Measurements from ENCODE around the gene KIRREL3.
A peak's percentile ranks its signal among the peaks of the same experiment; 100 is the strongest.

Gene KIRREL3

GRCh38 chr11:126870021-126870420 lies 130.5 kb downstream of the KIRREL3 start:
- DNase-seq (ENCODE audit: low spot score) = no peak

GRCh38 chr11:126868741-126869140 lies 131.8 kb downstream of the KIRREL3 start:
- DNase-seq (ENCODE audit: low spot score) = no peak

- no peak for DNase-seq (ENCODE audit: low spot score)
Measured at GRCh38 chr11:126864934-126865333, 135.6 kb downstream of the KIRREL3 start.

- DNase-seq (ENCODE audit: low spot score) = no peak
Measured at GRCh38 chr11:126863294-126863997, 137.1 kb downstream of the KIRREL3 start.

GRCh38 chr11:126862664-126863243 lies 137.8 kb downstream of the KIRREL3 start:
- DNase-seq (ENCODE audit: low spot score) = no peak

- no peak for DNase-seq (ENCODE audit: low spot score)
Measured at GRCh38 chr11:126861796-126862459, 138.6 kb downstream of the KIRREL3 start.

- DNase-seq (ENCODE audit: low spot score) = no peak
Measured at GRCh38 chr11:126857860-126858808, 142.4 kb downstream of the KIRREL3 start.

GRCh38 chr11:126855536-126855935 lies 145.0 kb downstream of the KIRREL3 start:
- DNase-seq (ENCODE audit: low spot score) = no peak

GRCh38 chr11:126853732-126854131 lies 146.8 kb downstream of the KIRREL3 start:
- no peak for DNase-seq (ENCODE audit: low spot score)

- DNase-seq (ENCODE audit: low spot score) = no peak
Measured at GRCh38 chr11:126844789-126845188, 155.8 kb downstream of the KIRREL3 start.

GRCh38 chr11:126843096-126843495 lies 157.5 kb downstream of the KIRREL3 start:
- DNase-seq (ENCODE audit: low spot score) = no peak

- no peak for DNase-seq (ENCODE audit: low spot score)
Measured at GRCh38 chr11:126841999-126842398, 158.6 kb downstream of the KIRREL3 start.

- no peak for DNase-seq (ENCODE audit: low spot score)
Measured at GRCh38 chr11:126840975-126841374, 159.6 kb downstream of the KIRREL3 start.

- no peak for DNase-seq (ENCODE audit: low spot score)
Measured at GRCh38 chr11:126840201-126840886, 160.2 kb downstream of the KIRREL3 start.

- DNase-seq (ENCODE audit: low spot score) = peak; percentile 90
Measured at GRCh38 chr11:126839496-126839895, 161.1 kb downstream of the KIRREL3 start.

GRCh38 chr11:126838779-126839178 lies 161.8 kb downstream of the KIRREL3 start:
- no peak for DNase-seq (ENCODE audit: low spot score)

- DNase-seq (ENCODE audit: low spot score) = no peak
Measured at GRCh38 chr11:126837581-126837980, 163.0 kb downstream of the KIRREL3 start.

GRCh38 chr11:126834573-126834972 lies 166.0 kb downstream of the KIRREL3 start:
- DNase-seq (ENCODE audit: low spot score) = no peak

GRCh38 chr11:126834149-126834548 lies 166.4 kb downstream of the KIRREL3 start:
- no peak for DNase-seq (ENCODE audit: low spot score)

GRCh38 chr11:126833065-126833464 lies 167.5 kb downstream of the KIRREL3 start:
- DNase-seq (ENCODE audit: low spot score) = no peak

GRCh38 chr11:126832387-126832786 lies 168.2 kb downstream of the KIRREL3 start:
- no peak for DNase-seq (ENCODE audit: low spot score)
